H1 (cell line): ENCODE data around the gene GBP6. TPM values are rescaled to one million over a fixed set of nuclear protein-coding genes. Genes with fewer than 3 reads are reported as not detected.

ENCODE experiments used
- CTCF ChIA-PET: fragments of 300-600 bp; sonication (Branson Sonifier 250); formaldehyde crosslinking; loops from one replicate; lab custom pipeline; 2021; ENCODE audit not compliant: partially characterized antibody; lab: Charles Lee
- POLR2A ChIA-PET: fragments of 300-600 bp; sonication (Branson Sonifier 250); formaldehyde crosslinking; loops from one replicate; lab custom pipeline; 2021; ENCODE audit warnings: inconsistent platforms; ENCODE audit not compliant: partially characterized antibody; lab: Charles Lee
- DNase-seq, 2 experiments: peaks; one replicate each; pipeline versions ENCODE4 v3.0.0 to v3.0.0-alpha.2; 2010 to 2022; ENCODE audit warnings: low spot score in 2 of 2, low read depth in 1 of 2, mixed read lengths in 1 of 2
- FAIRE-seq: peaks from 2 replicates; lab custom pipeline; 2011; peaks lifted over from hg19 to GRCh38; lab: Jason Lieb, UNC
- H2AFZ ChIP-seq: 2 replicates; pipeline ENCODE4 v1.8.1; 2012; ENCODE audit warnings: low read length, inconsistent platforms
- H2AK5ac ChIP-seq: 2 replicates; pipeline ENCODE4 v1.6.1; 2013; ENCODE audit warnings: low read depth, low read length
- H2BK120ac ChIP-seq: replicated peaks from 2 replicates; pipeline ENCODE3; 2013; ENCODE audit warnings: low read depth, low read length, inconsistent platforms
- H2BK12ac ChIP-seq: 2 replicates; pipeline ENCODE4 v1.6.1; 2013; ENCODE audit warnings: low read depth, low read length
- H2BK15ac ChIP-seq: 2 replicates; pipeline ENCODE4 v1.6.1; 2013; ENCODE audit warnings: low read length
- H2BK20ac ChIP-seq: 2 replicates; pipeline ENCODE4 v1.6.1; 2013; ENCODE audit warnings: low read length
- H2BK5ac ChIP-seq: 2 replicates; pipeline ENCODE4 v1.6.1; 2013; ENCODE audit warnings: low read depth, low read length
- H3K14ac ChIP-seq: 2 replicates; pipeline ENCODE4 v1.6.1; 2013; ENCODE audit warnings: inconsistent platforms; ENCODE audit not compliant: insufficient read length
- H3K18ac ChIP-seq: 2 replicates; pipeline ENCODE4 v1.6.1; 2013; ENCODE audit warnings: low read length; ENCODE audit errors: extremely low read depth
- H3K23ac ChIP-seq: 2 replicates; pipeline ENCODE4 v1.6.1; 2013; ENCODE audit warnings: inconsistent platforms; ENCODE audit not compliant: insufficient read length
- H3K23me2 ChIP-seq: 2 replicates; pipeline ENCODE4 v1.6.1; 2013; ENCODE audit warnings: low read depth, low read length
- H3K27ac ChIP-seq: 2 replicates; pipeline ENCODE4 v1.6.1; 2011; ENCODE audit warnings: low read depth, low read length, inconsistent platforms
- H3K27me3 ChIP-seq, 4 experiments: replicated peaks in 1 of 4; 1 replicate in 1 of 4; 2 replicates in 3 of 4; pipeline versions ENCODE4 v1.6.1 to v1.8.1; 2011 to 2013; ENCODE audit warnings: low read length in 3 of 4, mild to moderate bottlenecking in 3 of 4, inconsistent platforms in 2 of 4, mixed read lengths in 2 of 4, moderate library complexity in 1 of 4; ENCODE audit not compliant: control insufficient read depth in 3 of 4, insufficient read depth in 3 of 4; ENCODE audit errors: extremely low read depth in 1 of 4
- H3K36me3 ChIP-seq, 4 experiments: 2 replicates each; pipeline versions ENCODE4 v1.6.1 to v1.8.1; 2011 to 2013; ENCODE audit warnings: mild to moderate bottlenecking in 4 of 4, low read length in 3 of 4, moderate library complexity in 2 of 4, control low read depth in 1 of 4, inconsistent platforms in 1 of 4; ENCODE audit not compliant: insufficient read depth in 4 of 4, control insufficient read depth in 2 of 4
- H3K4ac ChIP-seq: replicated peaks from 2 replicates; pipeline ENCODE3; 2013; ENCODE audit warnings: low read length, low read depth, mixed read lengths, inconsistent platforms; ENCODE audit not compliant: insufficient read length
- H3K4me1 ChIP-seq, 4 experiments: replicated peaks in 1 of 4; 1 replicate in 1 of 4; 2 replicates in 3 of 4; pipeline versions ENCODE4 v1.6.1 to v1.8.1; 2011 to 2013; ENCODE audit warnings: low read length in 3 of 4, inconsistent platforms in 2 of 4, mixed read lengths in 1 of 4; ENCODE audit not compliant: insufficient read depth in 4 of 4, control insufficient read depth in 3 of 4
- H3K4me2 ChIP-seq, 2 experiments: 2 replicates each; pipeline versions ENCODE4 v1.6.1 to v1.8.1; 2011 to 2013; ENCODE audit warnings: low read depth in 2 of 2, low read length in 2 of 2, control low read depth in 1 of 2, inconsistent platforms in 1 of 2, mild to moderate bottlenecking in 1 of 2; ENCODE audit not compliant: insufficient read depth in 1 of 2
- H3K4me3 ChIP-seq, 4 experiments: fragments of 200-600, 300-600 bp in 1 of 4; sonication (generic), shearing (Covaris generic), sonication (Bioruptor Twin) in 1 of 4; 2 replicates each; pipeline versions ENCODE4 v1.5.1 to v1.8.1; 2011 to 2016; ENCODE audit warnings: low read length in 4 of 4, low read depth in 3 of 4, control low read depth in 2 of 4, inconsistent platforms in 2 of 4, mild to moderate bottlenecking in 2 of 4, mixed read lengths in 1 of 4, moderate library complexity in 1 of 4; ENCODE audit not compliant: insufficient read depth in 2 of 4; ENCODE audit errors: extremely low read depth in 1 of 4
- H3K56ac ChIP-seq: replicated peaks from 2 replicates; pipeline ENCODE3; 2013; ENCODE audit warnings: low read depth, mild to moderate bottlenecking, mixed read lengths, low read length, inconsistent platforms; ENCODE audit not compliant: insufficient read length
- H3K79me1 ChIP-seq: 2 replicates; pipeline ENCODE4 v1.6.1; 2013; ENCODE audit warnings: low read depth, low read length, control low read depth
- H3K79me2 ChIP-seq, 2 experiments: 2 replicates each; pipeline versions ENCODE4 v1.6.1 to v1.8.1; 2012 to 2013; ENCODE audit warnings: low read length in 2 of 2, mild to moderate bottlenecking in 2 of 2, inconsistent platforms in 1 of 2; ENCODE audit not compliant: insufficient read depth in 2 of 2, control insufficient read depth in 1 of 2
- H3K9ac ChIP-seq, 4 experiments: replicated peaks in 1 of 4; 1 replicate in 1 of 4; 2 replicates in 3 of 4; pipeline versions ENCODE4 v1.6.1 to v1.8.1; 2011 to 2013; ENCODE audit warnings: low read depth in 3 of 4, low read length in 3 of 4, control low read depth in 2 of 4, mild to moderate bottlenecking in 2 of 4, moderate library complexity in 2 of 4, inconsistent platforms in 1 of 4; ENCODE audit errors: extremely low read depth in 1 of 4
- H3K9me3 ChIP-seq, 2 experiments: 2 replicates each; pipeline versions ENCODE4 v1.6.1 to v1.8.1; 2012 to 2013; ENCODE audit warnings: mild to moderate bottlenecking in 2 of 2, moderate library complexity in 2 of 2, control low read depth in 1 of 2, inconsistent platforms in 1 of 2, low read depth in 1 of 2, low read length in 1 of 2, mixed read lengths in 1 of 2; ENCODE audit not compliant: insufficient read depth in 2 of 2
- H4K20me1 ChIP-seq, 2 experiments: replicated peaks in 1 of 2; 2 replicates each; pipeline versions ENCODE3 to v1.8.1; 2011 to 2013; ENCODE audit warnings: inconsistent platforms in 2 of 2, low read length in 2 of 2, mild to moderate bottlenecking in 1 of 2; ENCODE audit not compliant: insufficient read depth in 2 of 2, control insufficient read depth in 1 of 2
- H4K5ac ChIP-seq: 2 replicates; pipeline ENCODE4 v1.6.1; 2013; ENCODE audit warnings: low read length, low read depth, mixed read lengths, inconsistent platforms; ENCODE audit not compliant: insufficient read length
- H4K8ac ChIP-seq: 2 replicates; pipeline ENCODE4 v1.8.0; 2013; ENCODE audit warnings: mild to moderate bottlenecking, moderate library complexity, low read length, inconsistent platforms; ENCODE audit not compliant: insufficient read depth; ENCODE audit errors: extremely low read depth
- H4K91ac ChIP-seq: replicated peaks from 2 replicates; pipeline ENCODE3; 2013; ENCODE audit warnings: low read length, mixed read lengths, inconsistent platforms; ENCODE audit not compliant: insufficient read length
- CTCF ChIP-seq, 3 experiments: IDR thresholded peaks; 1 replicate in 2 of 3; 2 replicates in 1 of 3; pipeline versions ENCODE4 v1.5.1 to v1.6.1; 2011; ENCODE audit warnings: low read length in 3 of 3, mild to moderate bottlenecking in 3 of 3, inconsistent platforms in 2 of 3, low read depth in 1 of 3, moderate library complexity in 1 of 3; ENCODE audit not compliant: insufficient read depth in 1 of 3; ENCODE audit errors: control extremely low read depth in 1 of 3
- EZH2 ChIP-seq: fragments of 200-600 bp; sonication (generic); IDR thresholded peaks from 2 replicates; pipeline ENCODE4 v1.7.1; 2012; ENCODE audit warnings: low read depth, mild to moderate bottlenecking, moderate library complexity, low read length, inconsistent platforms; ENCODE audit not compliant: severe bottlenecking
- RXRA ChIP-seq: IDR thresholded peaks from 2 replicates; pipeline ENCODE4 v1.6.1; 2011; ENCODE audit warnings: low read depth, mild to moderate bottlenecking, low read length, moderate library complexity; ENCODE audit not compliant: insufficient read depth
- WGBS, 2 experiments: shearing (Covaris generic) in 1 of 2; methylation state at CpG; one replicate each; pipeline versions ENCODE4 v1.1.6 to v1.1.7; 2013 to 2015; ENCODE audit warnings: low lambda C conversion rate in 2 of 2, mixed read lengths in 2 of 2, inconsistent platforms in 1 of 2, low coverage in 1 of 2, missing lambda C conversion rate in 1 of 2; ENCODE audit not compliant: insufficient replicate concordance in 2 of 2, insufficient coverage in 1 of 2, insufficient read length in 1 of 2; ENCODE audit errors: extremely low coverage in 1 of 2, missing lambda C conversion rate in 1 of 2; 5-methylcytosine and 5-hydroxymethylcytosine counted together
- polyA plus RNA-seq, 7 experiments: library from polyadenylated mRNA; depleted of rRNA in 3 of 7; stranded (reverse) in 5 of 7; unstranded in 2 of 7; fragments of >200 nt in 5 of 7; fragments of 200-250 nt in 2 of 7; gene quantifications; 1 replicate in 5 of 7; 2 replicates in 1 of 7; 4 replicates in 1 of 7; pipeline versions ENCODE4 v1.2.1 to v1.2.3, GENCODE V29; 2011 to 2013; ENCODE audit warnings: missing spikeins in 2 of 7, mixed read lengths in 2 of 7
- total RNA-seq: library from RNA; stranded (reverse); fragmentation: NEBNext Ultra II Directional; extraction: Animal tissue kit (Norgen Biotek cat#: 25700); gene quantifications from 2 replicates; pipeline ENCODE4 v1.2.1, GENCODE V29; 2021

Gene GBP6
- total and polyA plus RNA-seq, 2 of the 8 experiments (the other 6 are each of a cell fraction or from before 2014, with no cell fraction given), result not detected

- WGBS, 2 experiments, result 74% methylated on average over 11 of the region's 11 CpGs; no CpG with 5 or more reads in 1 of the 2 experiments
- Histone ChIP-seq H2BK15ac (no peak overlapping the region), H4K20me1 (no peaks in the 10 kb centered on the region), H3K18ac (no peak overlapping the region), H4K8ac (no peak overlapping the region; the same call in 1 of the 2 replicates), H2BK12ac (no peak overlapping the region), H2AK5ac (no peak overlapping the region), H2BK5ac (no peak overlapping the region), H4K5ac (no peak overlapping the region), H3K79me1 (no peaks in the 10 kb centered on the region), H3K4me3 (no peak overlapping the region), H4K91ac (no peak overlapping the region), H3K9me3 (no peaks in the 10 kb centered on the region), H3K4ac (no peak overlapping the region), H3K4me2 (no peak overlapping the region; a peak in 1 of 4 replicates), H3K56ac (no peak overlapping the region), H3K27ac (no peak overlapping the region), H3K27me3 (no peaks in the 10 kb centered on the region), H3K36me3 (no peaks in the 10 kb centered on the region), H3K4me1 (peaks cover 0 to 3% (median under 1%) of the 10 kb centered on the region in 4 experiments; a peak in 3 of 7 replicates), H3K79me2 (no peaks in the 10 kb centered on the region), H3K14ac (no peak overlapping the region), H3K23me2 (no peaks in the 10 kb centered on the region), H2BK120ac (no peak overlapping the region), H3K9ac (no peak overlapping the region), H2AFZ (peak overlapping the region; percentile 70), H2BK20ac (no peak overlapping the region), H3K23ac (no peak overlapping the region)
- DNase-seq, result peak in 1 of 2 experiments; percentile 53
- FAIRE-seq, result no peak
- ChIA-PET CTCF (interaction anchor here (0.6 to 2.9 kb wide), 13 partner anchors 11 to 1277 kb away, joined by 3 to 6 read pairs (median 4); no protein-coding TSS in a partner anchor), POLR2A (interaction anchor here (1.0 kb wide), 1 partner anchor 28 kb away, joined by 3 read pairs; no protein-coding TSS in a partner anchor)
- no peak for TF ChIP-seq EZH2
- TF ChIP-seq RXRA, result no peak
- TF ChIP-seq CTCF (IDR thresholded peaks at IDR 0.05; ENCODE audit: control extremely low read depth in 1 of 3, insufficient read depth in 1 of 3, low read depth in 1 of 3, low read length in 3 of 3), result peak in 2 of 3 experiments; percentile 22 to 40; a peak in 3 of 4 replicates
Observed at GRCh38 chr1:89405275-89405929, 41.5 kb downstream of the GBP6 start.
